KG1 (cell line): ENCODE data around the gene TAF11L13.

Source experiments
- DNase-seq: peaks from one replicate; lab custom pipeline; 2025; lab: John Stamatoyannopoulos, UW

The TAF11L13 gene

DNA sequence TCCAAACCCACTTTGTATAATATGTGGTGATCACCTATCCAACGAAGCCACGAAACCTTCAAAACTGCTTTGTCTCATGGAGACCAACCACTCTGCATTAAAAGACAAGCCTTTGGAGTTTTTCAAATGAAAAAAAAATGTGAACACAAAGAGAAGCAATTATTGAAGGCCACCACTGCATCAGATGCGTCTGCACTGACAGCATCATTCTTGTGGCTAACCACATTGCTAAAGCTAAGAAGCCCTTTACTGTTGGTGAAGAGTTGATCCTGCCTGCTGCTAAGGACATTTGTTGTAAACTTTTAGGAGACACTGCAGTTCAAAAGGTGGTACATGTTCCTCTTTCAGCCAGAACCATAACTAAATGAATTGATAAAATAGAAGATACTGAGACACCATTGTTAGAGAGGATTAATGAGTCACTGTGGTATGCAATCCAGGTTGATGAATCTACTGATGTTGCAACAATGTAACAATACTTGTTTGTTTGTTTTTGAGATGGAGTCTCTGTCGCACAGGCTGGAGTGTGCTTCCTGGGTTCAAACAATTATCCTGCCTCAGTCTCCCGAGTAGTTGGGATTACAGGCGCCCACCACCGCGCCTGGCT, 47.8 kb downstream of the TAF11L13 start:
- no peak for DNase-seq

DNA sequence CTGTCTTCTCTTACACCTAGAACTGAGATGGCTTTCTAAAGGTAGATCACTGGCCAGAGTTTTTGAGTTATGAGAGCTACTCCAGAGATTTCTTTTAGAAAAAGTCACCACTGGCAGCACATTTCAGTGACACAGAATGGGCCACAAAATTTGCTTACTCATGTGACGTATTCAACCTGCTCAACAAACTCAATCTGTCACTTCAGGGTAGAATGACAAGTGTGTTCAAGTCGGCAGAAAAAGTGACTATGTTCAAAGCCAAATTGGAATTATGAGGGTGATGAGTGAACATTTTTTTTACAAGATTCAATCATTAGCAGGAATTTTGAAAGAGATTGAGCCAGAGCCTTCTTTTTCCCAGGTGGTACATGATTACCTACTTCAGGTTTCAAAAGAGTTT, 48.8 kb downstream of the TAF11L13 start:
- no peak for DNase-seq
